H9 (cell line): ENCODE measurements around the gene HDAC1. TPM values are rescaled to one million over a fixed set of nuclear protein-coding genes. Genes with fewer than 3 reads are reported as not detected.

ENCODE experiments used
- DNase-seq: peaks from one replicate; pipeline ENCODE4 v3.0.0-alpha.2; 2017
- H2AFZ ChIP-seq: one replicate; pipeline ENCODE4 v1.6.1; 2013; ENCODE audit warnings: mild to moderate bottlenecking, low read length, control low read depth, moderate library complexity
- H2AK5ac ChIP-seq: 2 replicates; pipeline ENCODE4 v1.6.1; 2013; ENCODE audit warnings: low read length, control low read depth, mixed read lengths; ENCODE audit not compliant: insufficient read length
- H2BK120ac ChIP-seq: one replicate; pipeline ENCODE4 v1.6.1; 2013; ENCODE audit warnings: low read depth, mild to moderate bottlenecking, low read length, control low read depth, inconsistent platforms; ENCODE audit not compliant: poor library complexity, severe bottlenecking
- H2BK12ac ChIP-seq: 2 replicates; pipeline ENCODE4 v1.6.1; 2013; ENCODE audit warnings: low read length, control low read depth, mixed read lengths, low read depth; ENCODE audit not compliant: insufficient read length
- H2BK15ac ChIP-seq: 2 replicates; pipeline ENCODE4 v1.6.1; 2013; ENCODE audit warnings: low read depth, low read length, control low read depth
- H2BK20ac ChIP-seq: one replicate; pipeline ENCODE4 v1.6.1; 2013; ENCODE audit warnings: low read depth, mild to moderate bottlenecking, low read length, control low read depth, inconsistent platforms; ENCODE audit not compliant: poor library complexity, severe bottlenecking
- H2BK5ac ChIP-seq: 2 replicates; pipeline ENCODE4 v1.6.1; 2013; ENCODE audit warnings: low read length, control low read depth, mixed read lengths; ENCODE audit not compliant: insufficient read length
- H3K14ac ChIP-seq: 2 replicates; pipeline ENCODE4 v1.6.1; 2013; ENCODE audit warnings: low read length, control low read depth; ENCODE audit not compliant: insufficient read depth
- H3K18ac ChIP-seq: 2 replicates; pipeline ENCODE4 v1.6.1; 2013; ENCODE audit warnings: low read depth, mild to moderate bottlenecking, mixed read lengths, low read length, control low read depth; ENCODE audit not compliant: insufficient read length
- H3K23ac ChIP-seq: 2 replicates; pipeline ENCODE4 v1.6.1; 2013; ENCODE audit warnings: low read length, control low read depth, mixed read lengths, low read depth; ENCODE audit not compliant: insufficient read length
- H3K23me2 ChIP-seq: 2 replicates; pipeline ENCODE4 v1.6.1; 2013; ENCODE audit warnings: low read depth, mild to moderate bottlenecking, mixed read lengths, low read length, control low read depth; ENCODE audit not compliant: insufficient read length, poor library complexity, severe bottlenecking
- H3K27ac ChIP-seq: 2 replicates; pipeline ENCODE4 v1.5.1; 2013; ENCODE audit warnings: low read length, control low read depth, mixed read lengths, low read depth; ENCODE audit not compliant: insufficient read length
- H3K27me3 ChIP-seq: 2 replicates; pipeline ENCODE4 v1.6.1; 2013; ENCODE audit warnings: low read length, control low read depth, inconsistent platforms; ENCODE audit not compliant: insufficient read depth
- H3K4ac ChIP-seq: 2 replicates; pipeline ENCODE4 v1.6.1; 2013; ENCODE audit warnings: low read depth, mild to moderate bottlenecking, control low read depth, inconsistent platforms, low read length, moderate library complexity
- H3K4me1 ChIP-seq: 2 replicates; pipeline ENCODE4 v1.6.1; 2013; ENCODE audit warnings: low read length, control low read depth, inconsistent platforms; ENCODE audit not compliant: insufficient read depth
- H3K4me2 ChIP-seq: 2 replicates; pipeline ENCODE4 v1.6.1; 2013; ENCODE audit warnings: low read length, control low read depth, mixed read lengths; ENCODE audit not compliant: insufficient read length, insufficient read depth
- H3K56ac ChIP-seq: 2 replicates; pipeline ENCODE4 v1.6.1; 2013; ENCODE audit warnings: low read depth, mild to moderate bottlenecking, mixed read lengths, low read length, control low read depth; ENCODE audit not compliant: insufficient read length
- H3K79me1 ChIP-seq: 2 replicates; pipeline ENCODE4 v1.6.1; 2013; ENCODE audit warnings: low read depth, mild to moderate bottlenecking, moderate library complexity, low read length, control low read depth, inconsistent platforms; ENCODE audit not compliant: insufficient read depth, poor library complexity, severe bottlenecking
- H3K79me2 ChIP-seq: 2 replicates; pipeline ENCODE4 v1.6.1; 2013; ENCODE audit warnings: low read length, control low read depth, inconsistent platforms; ENCODE audit not compliant: insufficient read depth
- H3K9ac ChIP-seq: 2 replicates; pipeline ENCODE4 v1.6.1; 2013; ENCODE audit warnings: low read length, control low read depth, mixed read lengths; ENCODE audit not compliant: insufficient read length; ENCODE audit errors: extremely low read depth
- H3K9me3 ChIP-seq: one replicate; pipeline ENCODE4 v1.6.1; 2013; ENCODE audit warnings: low read depth, low read length, inconsistent platforms; ENCODE audit not compliant: control insufficient read depth
- H3T11ph ChIP-seq: one replicate; pipeline ENCODE4 v1.6.1; 2013; ENCODE audit warnings: mild to moderate bottlenecking, low read length, control low read depth, inconsistent platforms
- H4K20me1 ChIP-seq: one replicate; pipeline ENCODE4 v1.6.1; 2013; ENCODE audit not compliant: control insufficient read depth, insufficient read length, insufficient read depth
- H4K5ac ChIP-seq: 2 replicates; pipeline ENCODE4 v1.6.1; 2013; ENCODE audit warnings: low read depth, mild to moderate bottlenecking, mixed read lengths, low read length, control low read depth; ENCODE audit not compliant: insufficient read length
- H4K8ac ChIP-seq: replicated peaks from 2 replicates; pipeline ENCODE4 v1.6.1; 2013; ENCODE audit warnings: low read length, control low read depth, mixed read lengths, low read depth; ENCODE audit not compliant: insufficient read length
- H4K91ac ChIP-seq: 2 replicates; pipeline ENCODE4 v1.6.1; 2013; ENCODE audit warnings: low read depth, mild to moderate bottlenecking, moderate library complexity, mixed read lengths, low read length, control low read depth; ENCODE audit not compliant: insufficient read length
- H3K27ac Mint-ChIP-seq, 3 experiments: 2 replicates in 2 of 3; 3 replicates in 1 of 3; pipeline ENCODE4 v1.8.0; 2020 to 2021; ENCODE audit warnings: mixed read lengths in 3 of 3, mild to moderate bottlenecking in 1 of 3, moderate library complexity in 1 of 3
- H3K27me3 Mint-ChIP-seq: 2 replicates; pipeline ENCODE4 v1.8.0; 2021; ENCODE audit warnings: low read depth, mild to moderate bottlenecking, moderate library complexity, mixed read lengths
- H3K36me3 Mint-ChIP-seq, 3 experiments: 2 replicates in 2 of 3; 3 replicates in 1 of 3; pipeline ENCODE4 v1.8.0; 2020 to 2021; ENCODE audit warnings: low read depth in 3 of 3, mixed read lengths in 3 of 3; ENCODE audit not compliant: insufficient read depth in 1 of 3
- H3K4me1 Mint-ChIP-seq, 2 experiments: 2 replicates each; pipeline ENCODE4 v1.8.0; 2020; ENCODE audit warnings: mixed read lengths in 2 of 2
- H3K4me3 Mint-ChIP-seq, 2 experiments: 2 replicates in 1 of 2; 3 replicates in 1 of 2; pipeline ENCODE4 v1.8.0; 2020 to 2021; ENCODE audit warnings: mild to moderate bottlenecking in 2 of 2, mixed read lengths in 2 of 2, moderate library complexity in 1 of 2
- H3K9me3 Mint-ChIP-seq, 2 experiments: 2 replicates in 1 of 2; 3 replicates in 1 of 2; pipeline ENCODE4 v1.8.0; 2020; ENCODE audit warnings: mild to moderate bottlenecking in 2 of 2, mixed read lengths in 2 of 2, moderate library complexity in 1 of 2
- WGBS: extraction: QIAGEN DNeasy Blood & Tissue Kit; methylation state at CpG from one replicate; pipeline ENCODE4 v1.1.7; 2013; ENCODE audit warnings: missing lambda C conversion rate, low lambda C conversion rate, mixed read lengths; ENCODE audit not compliant: insufficient read length; ENCODE audit errors: extremely low coverage; 5-methylcytosine and 5-hydroxymethylcytosine counted together
- total RNA-seq: library from RNA; stranded (reverse); gene quantifications from 2 replicates; pipeline ENCODE4 v1.2.1, GENCODE V29; 2021
- TF ChIP-seq, protein P1 (sequence below): fragments of 200-600 bp; sonication (generic); conservative IDR thresholded peaks from 3 replicates; pipeline ENCODE4 v1.8.0; 2021; ENCODE audit warnings: antibody characterized with exemption, mild to moderate bottlenecking

HDAC1 gene
- total RNA-seq, 1 experiment from 2014 or later = 162 TPM

DNA sequence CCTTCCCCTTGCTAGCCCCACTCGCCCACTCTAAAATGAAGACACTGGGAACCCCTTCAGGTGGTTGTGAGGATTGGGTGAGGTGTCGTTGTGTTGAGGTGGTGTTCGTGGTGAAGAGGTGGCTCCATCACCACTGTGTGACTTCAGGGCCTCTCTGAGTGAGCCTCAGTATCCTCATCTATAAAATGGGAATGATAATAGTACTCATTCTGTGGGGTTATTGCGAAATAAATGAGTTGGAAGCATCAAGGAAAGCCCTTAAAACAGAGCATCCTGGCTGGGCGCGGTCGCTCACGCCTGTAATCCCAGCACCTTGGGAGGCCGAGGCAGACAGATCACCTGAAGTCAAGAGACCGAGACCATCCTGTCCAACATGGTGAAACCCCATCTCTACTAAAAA lies 50.8 kb downstream of the HDAC1 start:
- Mint-ChIP-seq H3K4me1 (peaks cover 14 to 22% of the 10 kb centered on the region in 2 experiments), H3K36me3 (no peaks in the 10 kb centered on the region), H3K4me3 (no peak overlapping the region), H3K9me3 (no peaks in the 10 kb centered on the region), H3K27ac (no peak overlapping the region), H3K27me3 (peaks cover 39% of the 10 kb centered on the region)
- Histone ChIP-seq H2BK20ac (no peak overlapping the region), H2AK5ac (no peak overlapping the region), H4K20me1 (no peaks in the 10 kb centered on the region), H3K9ac (no peak overlapping the region), H4K5ac (no peak overlapping the region), H3K56ac (no peak overlapping the region), H3K27ac (no peak overlapping the region), H4K91ac (no peak overlapping the region), H3K18ac (no peak overlapping the region), H3K79me1 (no peaks in the 10 kb centered on the region), H3K27me3 (no peaks in the 10 kb centered on the region), H2AFZ (no peak overlapping the region), H3K79me2 (no peaks in the 10 kb centered on the region), H3K9me3 (no peaks in the 10 kb centered on the region), H3K23me2 (no peaks in the 10 kb centered on the region), H3K14ac (no peak overlapping the region), H3K4me2 (no peak overlapping the region), H4K8ac (no peak overlapping the region), H3K4ac (no peak overlapping the region), H3K23ac (no peak overlapping the region), H2BK120ac (no peak overlapping the region), H3K4me1 (no peaks in the 10 kb centered on the region), H2BK15ac (no peak overlapping the region), H2BK5ac (no peak overlapping the region), H2BK12ac (no peak overlapping the region), H3T11ph (no peak overlapping the region)
- DNase-seq = no peak
- TF ChIP-seq, protein P1, sequence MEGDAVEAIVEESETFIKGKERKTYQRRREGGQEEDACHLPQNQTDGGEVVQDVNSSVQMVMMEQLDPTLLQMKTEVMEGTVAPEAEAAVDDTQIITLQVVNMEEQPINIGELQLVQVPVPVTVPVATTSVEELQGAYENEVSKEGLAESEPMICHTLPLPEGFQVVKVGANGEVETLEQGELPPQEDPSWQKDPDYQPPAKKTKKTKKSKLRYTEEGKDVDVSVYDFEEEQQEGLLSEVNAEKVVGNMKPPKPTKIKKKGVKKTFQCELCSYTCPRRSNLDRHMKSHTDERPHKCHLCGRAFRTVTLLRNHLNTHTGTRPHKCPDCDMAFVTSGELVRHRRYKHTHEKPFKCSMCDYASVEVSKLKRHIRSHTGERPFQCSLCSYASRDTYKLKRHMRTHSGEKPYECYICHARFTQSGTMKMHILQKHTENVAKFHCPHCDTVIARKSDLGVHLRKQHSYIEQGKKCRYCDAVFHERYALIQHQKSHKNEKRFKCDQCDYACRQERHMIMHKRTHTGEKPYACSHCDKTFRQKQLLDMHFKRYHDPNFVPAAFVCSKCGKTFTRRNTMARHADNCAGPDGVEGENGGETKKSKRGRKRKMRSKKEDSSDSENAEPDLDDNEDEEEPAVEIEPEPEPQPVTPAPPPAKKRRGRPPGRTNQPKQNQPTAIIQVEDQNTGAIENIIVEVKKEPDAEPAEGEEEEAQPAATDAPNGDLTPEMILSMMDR = no peak
- no CpG with 5 or more reads among the region's 10 CpGs for WGBS
